Measurements from ENCODE around the gene CNTN5. TPM values are rescaled to one million over a fixed set of nuclear protein-coding genes. Genes with fewer than 3 reads are reported as not detected.

Gene CNTN5
- total RNA-seq, 1 experiment from 2014 or later = not detected

GRCh38 chr11:99184146-99184545, 163.4 kb downstream of the CNTN5 start:
- H3K27ac Mint-ChIP-seq = no peak overlapping the region
- TF ChIP-seq, protein P1, sequence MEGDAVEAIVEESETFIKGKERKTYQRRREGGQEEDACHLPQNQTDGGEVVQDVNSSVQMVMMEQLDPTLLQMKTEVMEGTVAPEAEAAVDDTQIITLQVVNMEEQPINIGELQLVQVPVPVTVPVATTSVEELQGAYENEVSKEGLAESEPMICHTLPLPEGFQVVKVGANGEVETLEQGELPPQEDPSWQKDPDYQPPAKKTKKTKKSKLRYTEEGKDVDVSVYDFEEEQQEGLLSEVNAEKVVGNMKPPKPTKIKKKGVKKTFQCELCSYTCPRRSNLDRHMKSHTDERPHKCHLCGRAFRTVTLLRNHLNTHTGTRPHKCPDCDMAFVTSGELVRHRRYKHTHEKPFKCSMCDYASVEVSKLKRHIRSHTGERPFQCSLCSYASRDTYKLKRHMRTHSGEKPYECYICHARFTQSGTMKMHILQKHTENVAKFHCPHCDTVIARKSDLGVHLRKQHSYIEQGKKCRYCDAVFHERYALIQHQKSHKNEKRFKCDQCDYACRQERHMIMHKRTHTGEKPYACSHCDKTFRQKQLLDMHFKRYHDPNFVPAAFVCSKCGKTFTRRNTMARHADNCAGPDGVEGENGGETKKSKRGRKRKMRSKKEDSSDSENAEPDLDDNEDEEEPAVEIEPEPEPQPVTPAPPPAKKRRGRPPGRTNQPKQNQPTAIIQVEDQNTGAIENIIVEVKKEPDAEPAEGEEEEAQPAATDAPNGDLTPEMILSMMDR (conservative IDR thresholded peaks at IDR 0.05) = no peak
- Histone ChIP-seq H2AFZ (ENCODE audit: low read length) (no peak overlapping the region), H3K9ac (ENCODE audit: extremely low read depth, insufficient read length, low read length) (no peak overlapping the region), H3K23me2 (ENCODE audit: insufficient read length, low read depth, low read length, poor library complexity, severe bottlenecking) (no peaks in the 10 kb centered on the region), H3T11ph (ENCODE audit: low read length) (no peak overlapping the region), H4K8ac (replicated peaks; ENCODE audit: insufficient read length, low read depth, low read length) (no peak overlapping the region), H3K4me2 (ENCODE audit: insufficient read depth, insufficient read length, low read length) (no peak overlapping the region), H3K79me1 (ENCODE audit: insufficient read depth, low read depth, low read length, poor library complexity, severe bottlenecking) (no peaks in the 10 kb centered on the region), H3K14ac (ENCODE audit: insufficient read depth, low read length) (no peak overlapping the region), H3K23ac (ENCODE audit: insufficient read length, low read depth, low read length) (no peak overlapping the region), H3K79me2 (ENCODE audit: insufficient read depth, low read length) (no peaks in the 10 kb centered on the region), H3K4ac (ENCODE audit: low read depth, low read length) (no peak overlapping the region), H3K27me3 (ENCODE audit: insufficient read depth, low read length) (no peaks in the 10 kb centered on the region), H4K5ac (ENCODE audit: insufficient read length, low read depth, low read length) (no peak overlapping the region), H2BK120ac (ENCODE audit: low read depth, low read length, poor library complexity, severe bottlenecking) (no peak overlapping the region), H2BK12ac (ENCODE audit: insufficient read length, low read depth, low read length) (no peak overlapping the region), H2BK5ac (ENCODE audit: insufficient read length, low read length) (no peak overlapping the region), H2AK5ac (ENCODE audit: insufficient read length, low read length) (no peak overlapping the region), H4K91ac (ENCODE audit: insufficient read length, low read depth, low read length) (no peak overlapping the region), H3K56ac (ENCODE audit: insufficient read length, low read depth, low read length) (no peak overlapping the region), H2BK15ac (ENCODE audit: low read depth, low read length) (no peak overlapping the region), H3K4me1 (ENCODE audit: insufficient read depth, low read length) (no peaks in the 10 kb centered on the region), H3K27ac (ENCODE audit: insufficient read length, low read depth, low read length) (no peak overlapping the region), H4K20me1 (ENCODE audit: control insufficient read depth, insufficient read depth, insufficient read length) (no peaks in the 10 kb centered on the region), H3K9me3 (ENCODE audit: control insufficient read depth, low read depth, low read length) (no peaks in the 10 kb centered on the region), H3K18ac (ENCODE audit: insufficient read length, low read depth, low read length) (no peak overlapping the region), H2BK20ac (ENCODE audit: low read depth, low read length, poor library complexity, severe bottlenecking) (no peak overlapping the region)
- H3K4me3 Mint-ChIP-seq = no peak overlapping the region
- H3K9me3 Mint-ChIP-seq = no peaks in the 10 kb centered on the region; a peak in 1 of 5 replicates
- no peak for DNase-seq
- no peaks in the 10 kb centered on the region for H3K27me3 Mint-ChIP-seq (ENCODE audit: low read depth)
- H3K36me3 Mint-ChIP-seq (ENCODE audit: insufficient read depth in 1 of 3, low read depth in 3 of 3) = no peaks in the 10 kb centered on the region
- H3K4me1 Mint-ChIP-seq = 0 out of 4 replicates have a peak, but pooled peaks cover 0 to 5% of the 10 kb centered on the region in 2 experiments
